A673 (cell line): ENCODE data around the gene GAL3ST2. TPM values are rescaled to one million over a fixed set of nuclear protein-coding genes. Genes with fewer than 3 reads are reported as not detected.
"Not testable (repeated sequence)": the region's sequence is repeated elsewhere in the genome, so short reads cannot be mapped to it uniquely, and the experiment has no call there.

ENCODE experiments used
- BruUV-seq: library from RNA; stranded (reverse); fragments of 400-500 nt; replicated peaks from 2 replicates; lab custom pipeline; 2021; lab: Mats Ljungman, UMichigan
- CTCF ChIA-PET: fragments of 300-600 bp; sonication (Branson Sonifier 250); formaldehyde crosslinking; loops from one replicate; lab custom pipeline; 2022; ENCODE audit warnings: antibody characterized with exemption; lab: Charles Lee
- POLR2A ChIA-PET: fragments of 300-600 bp; sonication (Branson Sonifier 250); formaldehyde crosslinking; loops from one replicate; lab custom pipeline; 2022; ENCODE audit warnings: antibody characterized with exemption; ENCODE audit not compliant: low non-redundant PET; lab: Charles Lee
- DNase-seq: peaks from one replicate; pipeline ENCODE4 v3.0.0-alpha.2; 2015; ENCODE audit warnings: low spot score
- H3K27ac ChIP-seq: fragments of 200-600 bp; sonication (generic); 2 replicates; pipeline ENCODE4 v1.5.1; 2016; ENCODE audit warnings: mixed run types, low read depth, mild to moderate bottlenecking, mixed read lengths, antibody characterized with exemption, low read length; ENCODE audit not compliant: poor library complexity, severe bottlenecking
- H3K27me3 ChIP-seq: fragments of 200-600 bp; sonication (generic); replicated peaks from 2 replicates; pipeline ENCODE4 v1.6.1; 2017; ENCODE audit warnings: mixed run types, low read depth, mild to moderate bottlenecking, mixed read lengths, antibody characterized with exemption, low read length; ENCODE audit not compliant: insufficient read depth, poor library complexity
- H3K36me3 ChIP-seq: fragments of 200-600 bp; sonication (generic); 2 replicates; pipeline ENCODE4 v1.6.1; 2016; ENCODE audit warnings: mixed run types, mild to moderate bottlenecking, mixed read lengths, antibody characterized with exemption, low read length; ENCODE audit not compliant: insufficient read depth, poor library complexity, severe bottlenecking
- H3K4me1 ChIP-seq: fragments of 200-600 bp; sonication (generic); 2 replicates; pipeline ENCODE4 v1.6.1; 2017; ENCODE audit warnings: mixed run types, mild to moderate bottlenecking, mixed read lengths, antibody characterized with exemption, low read length; ENCODE audit not compliant: insufficient read depth, poor library complexity, severe bottlenecking
- H3K4me3 ChIP-seq: fragments of 200-600 bp; sonication (generic); 2 replicates; pipeline ENCODE4 v1.5.1; 2016; ENCODE audit warnings: low read depth, mixed run types, mild to moderate bottlenecking, mixed read lengths, low read length; ENCODE audit not compliant: poor library complexity, severe bottlenecking
- H3K9me3 ChIP-seq: fragments of 200-600 bp; sonication (generic); 2 replicates; pipeline ENCODE4 v1.6.1; 2016; ENCODE audit warnings: mixed run types, low read depth, mild to moderate bottlenecking, mixed read lengths, antibody characterized with exemption, low read length; ENCODE audit not compliant: poor library complexity, severe bottlenecking
- EZH2 ChIP-seq: fragments of 200-600 bp; sonication (generic); IDR thresholded peaks from 2 replicates; pipeline ENCODE4 v1.6.1; 2017; ENCODE audit warnings: borderline replicate concordance, low read depth, mild to moderate bottlenecking, mixed read lengths, antibody characterized with exemption, low read length; ENCODE audit not compliant: poor library complexity, severe bottlenecking
- intact Hi-C: fragments of 100-400 bp; cut with micrococcal nuclease; formaldehyde crosslinking; loops from one replicate; pipeline ENCODE4 v1.10.0; 2022; ENCODE audit not compliant: unreplicated experiment
- total RNA-seq: library from RNA; stranded (reverse); gene quantifications from 2 replicates; pipeline ENCODE4 v1.2.3, GENCODE V29; 2021
- TF ChIP-seq, protein P1 (sequence below): fragments of 300-800, 200-600 bp; sonication (generic); conservative IDR thresholded peaks from 2 replicates; pipeline ENCODE4 v1.5.1; 2017; ENCODE audit warnings: low read depth, mild to moderate bottlenecking, antibody characterized with exemption, low read length, moderate library complexity, mixed read lengths

GAL3ST2 gene
- total RNA-seq, 1 experiment from 2014 or later, result 5.0 TPM

DNA sequence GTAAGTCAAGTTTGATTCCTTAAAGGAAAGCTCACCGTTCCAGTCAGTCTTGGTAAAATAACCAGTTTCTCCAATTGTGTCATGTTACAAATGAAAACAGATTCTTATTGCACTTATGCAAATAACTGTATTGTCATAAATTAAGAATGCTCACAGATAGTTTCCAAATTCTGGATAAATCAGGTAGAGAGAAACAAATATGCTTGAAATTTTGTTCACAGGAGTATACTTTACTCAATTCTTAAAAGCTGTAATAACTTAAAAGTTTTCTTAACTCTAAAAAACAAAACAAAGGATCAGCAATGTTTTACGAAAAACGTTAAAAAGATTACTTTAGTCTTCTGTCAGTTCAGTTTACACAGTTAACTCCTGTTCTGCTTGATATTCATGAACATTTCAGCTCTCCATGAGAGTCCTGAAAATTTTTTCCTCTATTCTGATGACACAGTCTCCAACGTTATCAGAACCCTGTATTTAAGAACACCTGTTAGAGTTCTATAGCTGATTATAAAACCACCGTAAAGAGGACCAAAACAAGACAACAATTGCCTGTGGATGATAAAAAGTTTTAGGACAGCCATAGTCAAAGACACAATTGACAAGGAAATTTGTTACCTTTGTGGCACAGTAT is 4.4 kb downstream of the GAL3ST2 start:
- ChIA-PET POLR2A (no interaction called here), CTCF (no interaction called here)
- H3K27me3 ChIP-seq, result no peaks in the 10 kb centered on the region
- DNase-seq, result no peak
- no peak overlapping the region for H3K4me3 ChIP-seq
- TF ChIP-seq, protein P1, sequence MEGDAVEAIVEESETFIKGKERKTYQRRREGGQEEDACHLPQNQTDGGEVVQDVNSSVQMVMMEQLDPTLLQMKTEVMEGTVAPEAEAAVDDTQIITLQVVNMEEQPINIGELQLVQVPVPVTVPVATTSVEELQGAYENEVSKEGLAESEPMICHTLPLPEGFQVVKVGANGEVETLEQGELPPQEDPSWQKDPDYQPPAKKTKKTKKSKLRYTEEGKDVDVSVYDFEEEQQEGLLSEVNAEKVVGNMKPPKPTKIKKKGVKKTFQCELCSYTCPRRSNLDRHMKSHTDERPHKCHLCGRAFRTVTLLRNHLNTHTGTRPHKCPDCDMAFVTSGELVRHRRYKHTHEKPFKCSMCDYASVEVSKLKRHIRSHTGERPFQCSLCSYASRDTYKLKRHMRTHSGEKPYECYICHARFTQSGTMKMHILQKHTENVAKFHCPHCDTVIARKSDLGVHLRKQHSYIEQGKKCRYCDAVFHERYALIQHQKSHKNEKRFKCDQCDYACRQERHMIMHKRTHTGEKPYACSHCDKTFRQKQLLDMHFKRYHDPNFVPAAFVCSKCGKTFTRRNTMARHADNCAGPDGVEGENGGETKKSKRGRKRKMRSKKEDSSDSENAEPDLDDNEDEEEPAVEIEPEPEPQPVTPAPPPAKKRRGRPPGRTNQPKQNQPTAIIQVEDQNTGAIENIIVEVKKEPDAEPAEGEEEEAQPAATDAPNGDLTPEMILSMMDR, result no peak
- TF ChIP-seq EZH2, result no peak
- no peaks in the 10 kb centered on the region for H3K4me1 ChIP-seq
- intact Hi-C loops, result no loop called here
- H3K27ac ChIP-seq, result no peak overlapping the region
- H3K9me3 ChIP-seq, result peaks cover 12% of the 10 kb centered on the region
- no peaks in the 10 kb centered on the region for H3K36me3 ChIP-seq
- BruUV-seq, result no TSS peak

DNA sequence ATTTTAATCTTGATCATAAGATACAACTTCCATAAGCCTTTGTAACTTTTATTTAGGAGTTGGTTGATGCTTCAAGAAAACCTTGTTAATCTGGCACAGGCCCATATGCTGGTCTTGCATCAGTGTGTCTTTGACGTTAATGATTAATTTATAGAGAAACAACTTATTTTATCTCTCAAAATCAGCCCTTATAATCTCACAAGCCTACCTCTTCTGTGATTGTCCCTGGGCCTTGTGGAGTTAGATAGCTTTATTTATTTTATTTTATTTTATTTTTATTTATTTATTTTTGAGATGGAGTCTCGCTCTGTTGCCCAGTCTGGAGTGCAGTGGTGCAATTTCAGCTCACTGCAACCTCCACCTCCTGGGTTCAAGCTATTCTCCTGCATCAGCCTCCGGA is 5.4 kb downstream of the GAL3ST2 start:
- not testable (repeated sequence) for BruUV-seq

DNA sequence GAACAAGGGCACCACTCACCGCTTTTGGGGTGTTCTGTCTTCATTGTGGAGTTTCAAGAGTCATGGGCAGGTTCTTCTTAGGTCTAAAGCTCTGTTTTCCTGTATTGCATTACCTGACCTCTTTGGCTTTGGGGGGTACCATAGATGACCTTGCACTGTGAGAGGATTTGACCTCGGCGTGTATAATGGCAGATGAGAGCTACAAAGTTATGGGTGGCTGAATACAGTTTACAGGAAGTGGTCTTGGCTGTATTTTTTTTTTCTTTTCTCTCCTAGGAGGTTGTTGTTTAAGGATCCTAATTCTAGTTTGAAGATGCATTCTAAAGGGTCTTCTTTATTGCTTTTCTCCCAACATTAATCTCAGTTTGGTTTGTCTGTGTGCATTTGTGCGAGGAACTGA is 11.5 kb downstream of the GAL3ST2 start:
- CTCF ChIA-PET, result no interaction called here
- no TSS peak for BruUV-seq
- Histone ChIP-seq H3K4me1 (no peaks in the 10 kb centered on the region), H3K27me3 (no peaks in the 10 kb centered on the region), H3K4me3 (no peak overlapping the region), H3K36me3 (no peaks in the 10 kb centered on the region), H3K9me3 (no peaks in the 10 kb centered on the region), H3K27ac (no peak overlapping the region)
- intact Hi-C loops, result no loop called here
- POLR2A ChIA-PET, result no interaction called here
- TF ChIP-seq, protein P1, result no peak
- no peak for TF ChIP-seq EZH2
- no peak for DNase-seq

More for the DNA sequence above, 5.4 kb downstream of the GAL3ST2 start:
- H3K36me3 ChIP-seq, DNase-seq, POLR2A ChIA-PET, CTCF ChIA-PET, H3K27ac ChIP-seq, H3K27me3 ChIP-seq, intact Hi-C loops, H3K4me3 ChIP-seq, H3K4me1 ChIP-seq: not testable (repeated sequence)
- H3K9me3 ChIP-seq, result peaks cover 12% of the 10 kb centered on the region

DNA sequence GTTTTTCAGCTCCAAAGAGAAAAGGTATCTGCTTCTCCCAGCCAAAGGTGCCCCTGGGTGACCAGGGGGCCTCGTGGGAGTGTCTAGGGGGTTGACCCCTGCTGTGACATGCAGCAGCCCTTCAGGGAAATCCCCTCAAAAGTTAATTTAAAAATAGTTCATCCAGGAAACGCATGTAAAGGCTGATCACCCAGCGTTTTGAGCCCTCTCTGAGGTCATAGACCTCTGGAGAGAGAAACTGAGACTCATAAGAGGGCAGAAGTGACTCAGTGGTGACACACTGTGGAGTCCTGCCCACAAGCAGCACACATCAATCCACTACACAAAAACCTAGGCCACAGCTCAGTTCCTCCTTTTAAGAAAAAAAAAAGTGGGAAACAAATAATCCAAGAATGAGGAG is 11.9 kb downstream of the GAL3ST2 start:
- intact Hi-C loops, result no loop called here
- Histone ChIP-seq H3K4me3 (no peak overlapping the region), H3K9me3 (no peaks in the 10 kb centered on the region), H3K4me1 (no peaks in the 10 kb centered on the region), H3K36me3 (no peaks in the 10 kb centered on the region), H3K27me3 (no peaks in the 10 kb centered on the region), H3K27ac (no peak overlapping the region)
- ChIA-PET POLR2A (no interaction called here), CTCF (no interaction called here)
- TF ChIP-seq, protein P1, result no peak
- no peak for TF ChIP-seq EZH2
- no peak for DNase-seq
- no TSS peak for BruUV-seq

DNA sequence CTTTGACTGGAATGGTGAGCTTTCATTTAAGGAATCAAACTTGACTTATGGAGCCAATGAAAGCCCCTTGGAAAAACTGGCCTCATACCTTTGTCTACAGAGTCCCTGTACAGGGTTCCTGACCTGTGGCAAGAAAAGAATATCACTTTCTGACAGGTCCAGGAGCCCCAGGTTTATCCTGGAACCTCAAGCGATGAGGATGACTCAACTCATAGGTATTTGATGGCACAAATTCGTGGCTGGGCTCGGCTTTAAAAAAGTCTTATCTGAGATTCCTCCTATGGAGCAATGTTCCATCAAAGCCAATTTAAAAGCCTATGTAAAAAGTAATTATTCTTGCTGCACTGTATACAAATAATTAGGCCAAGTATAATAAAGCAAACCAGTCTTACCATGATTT is 14.8 kb downstream of the GAL3ST2 start:
- POLR2A ChIA-PET, H3K4me3 ChIP-seq, H3K36me3 ChIP-seq, DNase-seq, H3K9me3 ChIP-seq, CTCF ChIA-PET, H3K27ac ChIP-seq, H3K4me1 ChIP-seq, BruUV-seq, H3K27me3 ChIP-seq, intact Hi-C loops: not testable (repeated sequence)
